Large intestine (tissue), 3 donors: ENCODE results near the gene MTG1. TPM values are rescaled to one million over a fixed set of nuclear protein-coding genes. Genes with fewer than 3 reads are reported as not detected.

ENCODE experiments used
- DNase-seq, 2 donors: peaks; one replicate each; pipeline versions ENCODE4 v3.0.0 to v3.0.0-alpha.2; 2013
- H3K27ac ChIP-seq: one replicate; pipeline ENCODE4 v1.5.1; 2013; ENCODE audit warnings: low read length
- H3K27me3 ChIP-seq: 2 replicates; pipeline ENCODE4 v1.6.1; 2013; ENCODE audit warnings: low read length; ENCODE audit not compliant: control insufficient read depth, insufficient read depth
- H3K36me3 ChIP-seq: 2 replicates; pipeline ENCODE4 v1.6.1; 2013; ENCODE audit warnings: low read length; ENCODE audit not compliant: control insufficient read depth, insufficient read depth
- H3K4me1 ChIP-seq: one replicate; pipeline ENCODE4 v1.6.1; 2013; ENCODE audit warnings: low read length; ENCODE audit not compliant: control insufficient read depth, insufficient read depth
- H3K4me3 ChIP-seq: one replicate; pipeline ENCODE4 v1.5.1; 2013; ENCODE audit warnings: low read length
- H3K9me3 ChIP-seq: one replicate; pipeline ENCODE4 v1.6.1; 2013; ENCODE audit warnings: mild to moderate bottlenecking, low read depth, low read length, moderate library complexity; ENCODE audit not compliant: control insufficient read depth
- WGBS: methylation state at CpG from one replicate; pipeline ENCODE4 v1.1.5; 2013; ENCODE audit warnings: low lambda C conversion rate; ENCODE audit not compliant: insufficient coverage; 5-methylcytosine and 5-hydroxymethylcytosine counted together
- polyA plus RNA-seq: library from polyadenylated mRNA; unstranded; fragments of 120-200 nt; gene quantifications from one replicate; pipeline ENCODE4 v1.2.1, GENCODE V29; 2013

Gene MTG1
- polyA plus RNA-seq, 1 donor: 67.5 TPM

- DNase-seq: no peak
- no peak overlapping the region for H3K27ac ChIP-seq
- H3K27me3 ChIP-seq: no peaks in the 10 kb centered on the region
- no peak overlapping the region for H3K4me3 ChIP-seq
- peaks cover 20% of the 10 kb centered on the region for H3K9me3 ChIP-seq
- no peaks in the 10 kb centered on the region for H3K36me3 ChIP-seq
- no peaks in the 10 kb centered on the region for H3K4me1 ChIP-seq
Measured at GRCh38 chr10:133448120-133448519, 54.2 kb downstream of the MTG1 start.

GRCh38 chr10:133451346-133451745 lies 57.4 kb downstream of the MTG1 start:
- no peaks in the 10 kb centered on the region for H3K36me3 ChIP-seq
- H3K9me3 ChIP-seq: peaks cover 13% of the 10 kb centered on the region
- H3K27me3 ChIP-seq: no peaks in the 10 kb centered on the region
- no peak overlapping the region for H3K27ac ChIP-seq
- 61% methylated on average over 3 of the region's 4 CpGs for WGBS
- no peak for DNase-seq
- H3K4me3 ChIP-seq: no peak overlapping the region
- H3K4me1 ChIP-seq: no peaks in the 10 kb centered on the region

GRCh38 chr10:133452453-133452852 lies 58.5 kb downstream of the MTG1 start:
- Histone ChIP-seq H3K27ac (no peak overlapping the region), H3K36me3 (no peaks in the 10 kb centered on the region), H3K4me3 (no peak overlapping the region), H3K9me3 (peaks cover 15% of the 10 kb centered on the region), H3K4me1 (no peaks in the 10 kb centered on the region), H3K27me3 (no peaks in the 10 kb centered on the region)
- DNase-seq: no peak
- WGBS: no CpG with 5 or more reads among the region's 4 CpGs

- H3K36me3 ChIP-seq: no peaks in the 10 kb centered on the region
- H3K27ac ChIP-seq: no peak within 1 kb of the TSS
- no peak for DNase-seq
- no peaks in the 10 kb centered on the region for H3K27me3 ChIP-seq
- no CpG with 5 or more reads among the region's 11 CpGs for WGBS
- no peaks in the 10 kb centered on the region for H3K4me1 ChIP-seq
- H3K9me3 ChIP-seq: peaks cover 16% of the 10 kb centered on the region
- no peak within 1 kb of the TSS for H3K4me3 ChIP-seq
Measured at GRCh38 chr10:133453516-133454203, 59.7 kb downstream of the MTG1 start, which contains the start of gene SCART1. Gene SCART1, plus strand, starts transcription at chr10:133453945. Its CDS starts 53 bp downstream, at chr10:133453998.

GRCh38 chr10:133454204-133454893 lies 60.4 kb downstream of the MTG1 start:
- Histone ChIP-seq H3K36me3 (no peaks in the 10 kb centered on the region), H3K4me1 (no peaks in the 10 kb centered on the region), H3K4me3 (no peak overlapping the region), H3K27me3 (no peaks in the 10 kb centered on the region), H3K27ac (no peak overlapping the region), H3K9me3 (peaks cover 23% of the 10 kb centered on the region)
- DNase-seq: no peak
- WGBS: no CpG with 5 or more reads among the region's 10 CpGs

DNA sequence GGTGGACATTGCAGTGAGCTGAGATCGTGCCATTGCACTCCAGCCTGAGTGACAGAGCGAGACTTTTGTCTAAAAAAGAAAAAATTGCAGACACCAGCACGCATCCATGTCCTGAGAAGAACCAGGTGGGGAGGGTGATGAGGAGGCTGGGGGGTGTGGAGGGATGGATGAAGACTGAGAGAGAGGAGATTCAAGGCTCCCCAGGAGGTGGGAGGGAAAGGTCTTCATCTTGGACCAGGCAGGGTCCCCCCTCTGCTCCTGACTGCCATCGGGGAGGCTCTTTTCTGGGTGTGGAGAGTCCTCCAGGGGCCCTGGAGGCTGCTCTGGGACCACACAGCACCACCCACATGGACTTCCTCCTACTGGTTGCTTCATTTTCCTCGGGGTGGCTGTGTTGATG lies 61.2 kb downstream of the MTG1 start:
- H3K4me1 ChIP-seq: no peaks in the 10 kb centered on the region
- H3K27ac ChIP-seq: no peak overlapping the region

GRCh38 chr10:133455611-133456031 lies 61.7 kb downstream of the MTG1 start:
- H3K27ac ChIP-seq: no peak overlapping the region
- no peaks in the 10 kb centered on the region for H3K4me1 ChIP-seq
- no peaks in the 10 kb centered on the region for H3K27me3 ChIP-seq
- DNase-seq: no peak
- peaks cover 27% of the 10 kb centered on the region for H3K9me3 ChIP-seq
- H3K36me3 ChIP-seq: no peaks in the 10 kb centered on the region
- H3K4me3 ChIP-seq: no peak overlapping the region
- no CpG with 5 or more reads among the region's 7 CpGs for whole genome bisulfite sequencing

More for the DNA sequence above, 61.2 kb downstream of the MTG1 start:
- no peak for DNase-seq
- no peak overlapping the region for H3K4me3 ChIP-seq
- H3K9me3 ChIP-seq: peaks cover 27% of the 10 kb centered on the region
- no CpG with 5 or more reads among the region's 5 CpGs for WGBS
- no peaks in the 10 kb centered on the region for H3K36me3 ChIP-seq
- no peaks in the 10 kb centered on the region for H3K27me3 ChIP-seq

- DNase-seq: no peak
- 60% methylated on average over 1 of the region's 46 CpGs for WGBS
- Histone ChIP-seq H3K36me3 (no peaks in the 10 kb centered on the region), H3K4me1 (no peaks in the 10 kb centered on the region), H3K27ac (no peak overlapping the region), H3K4me3 (no peak overlapping the region), H3K27me3 (no peaks in the 10 kb centered on the region), H3K9me3 (peaks cover 27% of the 10 kb centered on the region)
Measured at GRCh38 chr10:133456041-133456951, 62.3 kb downstream of the MTG1 start.

DNA sequence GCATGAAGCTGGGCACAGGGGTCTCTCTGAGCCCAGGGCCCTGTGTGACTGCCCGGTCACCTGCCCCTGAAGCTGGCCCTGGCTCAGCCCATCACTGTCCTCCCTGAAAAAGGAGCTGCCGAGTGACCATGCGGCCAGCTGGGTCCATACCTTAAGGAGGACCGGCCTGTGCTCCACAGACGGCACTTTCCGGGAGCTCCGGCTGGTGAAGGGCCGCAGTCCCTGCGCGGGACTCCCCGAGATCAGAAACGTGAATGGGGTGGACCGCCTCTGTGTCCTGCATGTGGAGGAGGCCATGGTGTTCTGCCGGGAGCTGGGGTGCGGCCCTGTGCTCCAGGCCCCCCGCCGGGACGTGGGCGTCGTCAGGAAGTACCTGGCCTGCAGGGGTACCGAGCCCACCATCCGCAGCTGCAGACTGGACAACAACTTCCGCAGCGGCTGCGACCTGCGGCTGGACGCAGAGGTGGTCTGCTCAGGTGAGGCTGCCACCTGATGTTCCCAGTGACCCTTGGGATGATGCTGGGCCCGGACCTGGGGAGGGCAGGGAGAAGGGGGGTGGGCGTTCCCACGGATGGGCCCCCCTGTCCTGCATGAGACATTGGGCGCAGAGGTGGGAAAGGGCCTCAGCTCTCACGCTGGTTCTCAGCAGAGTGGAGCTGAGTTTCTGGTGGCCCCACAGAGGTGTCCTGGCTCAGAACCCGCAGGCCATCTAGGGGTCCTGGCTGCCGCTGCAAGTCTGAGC lies 63.3 kb downstream of the MTG1 start:
- WGBS: no CpG with 5 or more reads among the region's 34 CpGs
- H3K4me1 ChIP-seq: no peaks in the 10 kb centered on the region
- no peak overlapping the region for H3K27ac ChIP-seq
- H3K4me3 ChIP-seq: no peak overlapping the region
- no peak for DNase-seq
- H3K27me3 ChIP-seq: no peaks in the 10 kb centered on the region
- H3K36me3 ChIP-seq: no peaks in the 10 kb centered on the region
- peaks cover 27% of the 10 kb centered on the region for H3K9me3 ChIP-seq
